NCI-H460 (cell line): Measurements from ENCODE around the gene HAGH. TPM values are rescaled to one million over a fixed set of nuclear protein-coding genes. Genes with fewer than 3 reads are reported as not detected.
"Not testable (repeated sequence)": the region's sequence is repeated elsewhere in the genome, so short reads cannot be mapped to it uniquely, and the experiment has no call there.

Experiments
- DNase-seq: peaks from one replicate; pipeline ENCODE4 v3.0.0-alpha.2; 2016; ENCODE audit warnings: low read depth; ENCODE audit errors: extremely low read depth
- polyA plus RNA-seq: library from polyadenylated mRNA; depleted of rRNA; stranded (reverse); fragments of >200 nt; gene quantifications from 2 replicates; pipeline ENCODE4 v1.2.3, GENCODE V29; 2014; cell fraction: nucleus; rRNA removed
- total RNA-seq: library from RNA; depleted of rRNA; stranded (reverse); fragments of >200 nt; shearing (Covaris generic); gene quantifications from 2 replicates; pipeline ENCODE4 v1.2.3, GENCODE V29; 2014; rRNA removed

The HAGH gene
- 63.2 and 73.9 TPM in 2 replicates for total RNA-seq
- 88.8 and 144 TPM in 2 replicates for polyA plus RNA-seq

- peak; percentile 92 for DNase-seq
These were observed at the start of gene HAGH, which contains the start of gene FAHD1 for GRCh38 chr16:1826691-1827573. HAGH (minus strand) TSS chr16:1826825; CDS start chr16:1826787, 38 bp downstream. FAHD1 (plus strand) TSS chr16:1827206; CDS start chr16:1827239, 33 bp downstream.

GRCh38 chr16:1876066-1876465 is 49.4 kb upstream of the HAGH start:
- not testable (repeated sequence) for DNase-seq

GRCh38 chr16:1874854-1875253 is 48.2 kb upstream of the HAGH start:
- no peak for DNase-seq

- peak; percentile 29 for DNase-seq
These were observed 45.5 kb upstream of the HAGH start, which contains the start of gene MEIOB for GRCh38 chr16:1871974-1872635. MEIOB (minus strand) TSS chr16:1872164; CDS start chr16:1868175, 3,989 bp downstream.

DNA sequence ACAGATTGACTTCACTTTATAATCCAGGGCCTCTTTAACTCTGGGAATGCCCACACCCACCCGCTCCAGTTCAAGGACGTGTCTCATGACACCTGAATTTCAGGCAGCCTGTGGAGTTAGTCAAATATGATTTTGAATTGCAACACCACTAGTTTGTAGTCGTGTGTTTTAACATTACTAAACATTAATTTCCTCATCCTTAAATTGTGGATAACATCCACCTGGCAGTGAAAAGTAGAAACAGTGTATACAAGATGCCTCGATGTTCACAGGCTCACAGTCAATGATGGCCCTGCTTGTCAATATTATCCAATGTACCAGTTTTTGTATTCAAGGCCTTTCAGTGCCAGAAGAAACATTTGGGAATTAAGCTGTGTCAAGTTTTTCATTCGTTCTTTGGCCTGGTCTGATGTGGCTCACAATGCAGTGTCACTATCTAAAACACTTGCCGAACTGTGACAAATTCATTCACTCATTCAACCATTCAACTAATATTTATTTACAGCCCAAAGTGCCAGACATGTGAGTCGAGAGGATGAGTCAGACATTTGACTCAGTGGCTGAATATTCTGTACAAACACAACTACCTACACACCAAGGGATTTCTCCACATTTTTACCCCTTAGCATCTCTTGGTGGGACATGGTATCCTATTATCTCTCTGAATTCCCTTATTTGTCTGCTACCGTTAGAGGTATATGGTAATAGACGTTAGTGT is 43.9 kb upstream of the HAGH start:
- peak; percentile 84 for DNase-seq

DNA sequence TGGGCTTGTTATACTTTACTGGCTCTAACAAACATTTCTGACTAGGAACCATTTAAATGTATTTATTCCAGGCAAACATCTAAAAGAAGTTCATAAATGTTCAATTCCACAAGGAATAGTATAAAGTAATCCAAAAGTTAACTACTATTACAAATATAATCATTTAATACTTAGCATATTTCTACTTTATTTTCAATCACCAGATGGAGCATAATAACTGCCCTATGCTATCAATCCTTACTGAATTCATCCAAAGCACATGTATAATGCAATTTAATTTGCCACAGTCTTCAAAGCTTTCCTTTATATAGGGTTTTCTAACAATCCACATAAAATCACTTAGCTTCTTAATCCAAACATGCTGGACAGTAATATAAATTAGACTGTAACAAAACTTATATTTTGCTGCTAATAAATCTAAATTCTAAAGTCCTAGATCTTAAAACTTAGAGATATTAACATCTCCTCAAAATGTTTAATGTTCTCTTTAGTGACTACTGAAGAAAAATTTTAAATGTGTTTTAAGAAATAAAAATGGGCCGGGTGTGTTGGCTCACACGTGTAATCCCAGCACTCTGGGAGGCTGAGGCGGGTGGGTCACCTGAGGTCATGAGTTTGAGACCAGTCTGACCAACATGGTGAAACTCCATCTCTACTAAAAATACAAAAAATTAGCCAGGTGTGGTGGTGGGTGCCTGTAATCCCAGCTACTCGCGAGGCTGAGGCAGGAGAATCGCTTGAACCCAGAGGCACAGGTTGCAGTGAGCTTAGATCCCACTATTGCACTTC is 39.5 kb upstream of the HAGH start:
- DNase-seq, result no peak

- peak; percentile 28 for DNase-seq
These were observed 37.2 kb upstream of the HAGH start for GRCh38 chr16:1863681-1864460.

- no peak for DNase-seq
These were observed 35.8 kb upstream of the HAGH start for GRCh38 chr16:1862394-1862793.

DNA sequence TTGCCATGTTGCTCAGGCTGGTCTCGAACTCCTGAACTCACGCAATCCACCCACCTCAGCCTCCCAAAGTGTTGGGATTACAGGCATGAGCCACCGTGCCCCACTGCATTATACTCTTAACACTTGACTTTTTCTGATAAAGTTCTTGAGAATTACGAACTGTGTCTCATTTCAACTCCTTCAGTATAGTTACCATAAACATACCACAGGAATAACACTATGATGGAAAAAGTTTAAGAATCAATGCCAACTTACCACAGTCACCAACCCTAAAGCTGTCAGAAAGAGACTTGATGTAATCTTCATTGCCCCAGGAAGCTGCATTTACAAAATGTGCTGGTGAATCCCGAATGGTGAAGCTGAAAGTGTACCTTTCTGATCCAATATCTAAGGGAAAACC is 35.1 kb upstream of the HAGH start:
- no peak for DNase-seq

DNA sequence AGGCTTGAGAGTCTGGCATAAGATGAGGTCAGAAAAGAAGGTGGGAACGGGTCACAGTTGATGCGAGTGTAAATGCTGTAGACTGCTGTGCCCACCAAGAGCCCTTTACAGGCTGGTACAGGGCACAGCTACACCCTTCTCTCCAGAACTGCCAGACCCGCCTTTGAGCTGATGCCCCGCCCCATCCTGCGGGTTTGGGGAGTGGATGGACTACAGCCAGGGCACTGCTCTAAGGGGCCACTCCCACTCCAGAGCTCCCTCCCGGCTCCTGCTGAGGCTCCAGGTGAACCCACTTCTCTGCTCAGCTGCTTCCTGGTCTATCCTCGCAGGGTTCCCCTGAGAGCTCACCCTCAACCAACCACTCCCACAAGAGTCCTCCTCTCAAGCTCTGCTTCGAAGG is 33.0 kb upstream of the HAGH start:
- no peak for DNase-seq

- DNase-seq, result no peak
These were observed 31.7 kb upstream of the HAGH start for GRCh38 chr16:1858189-1858865.

DNA sequence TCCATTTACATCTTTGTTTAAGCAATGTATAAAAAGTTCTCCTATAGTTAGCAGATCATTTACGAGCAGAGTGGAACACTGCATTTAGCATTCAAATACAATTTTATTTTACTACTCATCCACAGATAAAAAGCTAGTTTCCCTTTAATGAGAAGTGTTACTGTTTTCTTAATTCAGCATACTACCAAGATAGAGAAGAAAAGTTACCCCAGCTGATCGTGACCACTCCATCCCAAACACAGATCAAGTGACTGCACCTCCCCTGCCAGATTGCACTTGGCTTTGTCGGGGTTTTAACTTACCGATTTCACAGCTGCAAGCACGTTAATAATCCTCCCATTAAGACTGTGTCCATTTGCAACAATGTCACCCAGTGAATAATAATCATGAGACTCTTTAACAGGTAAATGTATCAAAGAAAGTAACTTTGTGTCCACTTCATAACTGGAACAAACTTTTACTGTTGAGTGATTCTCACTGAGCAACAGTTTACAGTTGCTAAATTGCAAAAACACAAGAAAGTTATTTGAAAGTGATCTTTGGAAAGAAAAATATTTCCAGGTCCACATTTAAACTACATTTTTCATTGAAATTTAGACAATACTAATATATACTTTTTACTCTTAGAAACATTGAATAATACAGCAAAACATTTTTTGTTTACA is 30.9 kb upstream of the HAGH start:
- no peak for DNase-seq

- DNase-seq, result no peak
These were observed 25.2 kb upstream of the HAGH start for GRCh38 chr16:1851793-1852192.

GRCh38 chr16:1850981-1851380 is 24.4 kb upstream of the HAGH start:
- DNase-seq, result no peak

GRCh38 chr16:1846416-1846815 is 19.8 kb upstream of the HAGH start:
- no peak for DNase-seq

GRCh38 chr16:1845985-1846384 is 19.4 kb upstream of the HAGH start:
- no peak for DNase-seq

DNA sequence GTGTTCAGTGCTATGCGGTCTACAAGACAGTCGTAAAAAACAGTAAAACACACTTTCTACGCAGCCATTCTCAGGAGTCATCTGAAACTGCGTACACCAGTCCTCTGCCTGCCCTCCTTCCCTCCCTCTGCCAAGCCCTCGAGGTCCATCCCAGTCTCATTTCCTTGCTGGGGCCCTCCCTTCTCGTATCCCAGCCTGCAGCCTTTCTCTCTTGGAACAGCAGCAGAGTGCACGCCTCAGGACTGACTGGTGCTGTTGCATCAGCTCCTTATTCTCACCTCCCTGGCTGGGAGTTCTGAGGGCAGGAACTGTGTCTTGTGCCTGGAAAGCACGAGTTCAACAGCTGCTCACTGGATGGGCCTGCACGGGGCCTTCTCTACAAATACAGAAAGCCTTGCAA is 12.9 kb upstream of the HAGH start:
- DNase-seq, result peak; percentile 64

DNA sequence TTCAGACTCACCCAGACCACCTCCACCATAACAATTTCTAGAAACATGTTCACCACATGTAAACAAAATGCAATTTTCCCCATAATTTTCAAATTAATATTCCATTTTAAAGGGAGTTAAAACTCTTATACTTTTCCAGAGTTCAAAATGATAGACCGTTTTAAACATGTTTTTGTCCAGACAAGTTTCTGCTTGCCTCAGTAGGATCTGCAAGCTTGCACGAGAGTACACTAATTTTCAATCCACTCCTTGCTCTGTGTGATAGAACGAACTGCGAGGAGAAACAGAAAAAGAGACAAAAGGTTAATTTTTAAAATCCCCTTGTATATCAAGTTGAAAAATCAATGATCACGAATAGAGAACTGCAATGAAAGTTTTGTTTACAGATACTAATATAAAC is 7.5 kb upstream of the HAGH start:
- no peak for DNase-seq
